Gastroesophageal sphincter (tissue), 3 donors: ENCODE measurements around the gene VPS26B.

Source experiments
- EP300 ChIP-seq: sonication (generic); formaldehyde crosslinking; IDR thresholded peaks from one replicate; pipeline ENCODE4 v1.6.1; 2017; ENCODE audit warnings: antibody characterized with exemption, mild to moderate bottlenecking
- POLR2A ChIP-seq, 2 donors: fragments of 450-650 bp; IDR thresholded peaks; one replicate each; pipeline ENCODE4 v1.6.1; 2017; ENCODE audit warnings: antibody characterized with exemption in 2 of 2, mild to moderate bottlenecking in 2 of 2, moderate library complexity in 1 of 2
- POLR2AphosphoS5 ChIP-seq: sonication (generic); formaldehyde crosslinking; IDR thresholded peaks from one replicate; pipeline ENCODE4 v1.6.1; 2017; ENCODE audit warnings: antibody characterized with exemption
- TF ChIP-seq, protein P1 (sequence below), 4 experiments: fragments of 200-600 bp in 2 of 4; fragments of 450-650 bp in 2 of 4; sonication (generic) in 1 of 4; IDR thresholded peaks; one replicate each; pipeline ENCODE4 v1.5.1; 2017 to 2019; ENCODE audit warnings: antibody characterized with exemption in 4 of 4, mild to moderate bottlenecking in 2 of 4, moderate library complexity in 2 of 4

DNA sequence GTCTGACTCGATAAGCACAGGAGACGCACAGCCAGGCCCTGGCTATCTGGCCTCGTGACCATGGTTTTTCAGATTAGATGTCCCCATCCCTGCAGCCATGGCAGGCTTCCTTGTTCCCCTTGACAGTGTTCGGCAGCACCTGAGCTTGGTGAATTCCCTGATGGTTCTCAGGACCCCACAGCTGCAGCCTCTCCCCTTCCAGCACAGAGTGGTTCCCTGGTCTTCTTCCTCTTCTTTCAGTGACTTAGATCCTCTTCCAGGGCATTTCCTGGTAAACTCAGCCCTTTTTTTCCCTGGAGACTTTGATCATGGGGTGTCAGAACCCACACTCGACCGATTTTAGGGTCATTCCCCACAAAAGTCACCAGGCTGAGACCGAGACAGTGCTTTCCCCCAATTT is 66.2 kb downstream of the VPS26B start:
- TF ChIP-seq, protein P1, sequence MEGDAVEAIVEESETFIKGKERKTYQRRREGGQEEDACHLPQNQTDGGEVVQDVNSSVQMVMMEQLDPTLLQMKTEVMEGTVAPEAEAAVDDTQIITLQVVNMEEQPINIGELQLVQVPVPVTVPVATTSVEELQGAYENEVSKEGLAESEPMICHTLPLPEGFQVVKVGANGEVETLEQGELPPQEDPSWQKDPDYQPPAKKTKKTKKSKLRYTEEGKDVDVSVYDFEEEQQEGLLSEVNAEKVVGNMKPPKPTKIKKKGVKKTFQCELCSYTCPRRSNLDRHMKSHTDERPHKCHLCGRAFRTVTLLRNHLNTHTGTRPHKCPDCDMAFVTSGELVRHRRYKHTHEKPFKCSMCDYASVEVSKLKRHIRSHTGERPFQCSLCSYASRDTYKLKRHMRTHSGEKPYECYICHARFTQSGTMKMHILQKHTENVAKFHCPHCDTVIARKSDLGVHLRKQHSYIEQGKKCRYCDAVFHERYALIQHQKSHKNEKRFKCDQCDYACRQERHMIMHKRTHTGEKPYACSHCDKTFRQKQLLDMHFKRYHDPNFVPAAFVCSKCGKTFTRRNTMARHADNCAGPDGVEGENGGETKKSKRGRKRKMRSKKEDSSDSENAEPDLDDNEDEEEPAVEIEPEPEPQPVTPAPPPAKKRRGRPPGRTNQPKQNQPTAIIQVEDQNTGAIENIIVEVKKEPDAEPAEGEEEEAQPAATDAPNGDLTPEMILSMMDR (IDR thresholded peaks at IDR 0.05): no peak
- TF ChIP-seq POLR2AphosphoS5 (no peak), EP300 (no peak), POLR2A (IDR thresholded peaks at IDR 0.05) (no peak)
